GM19099 (cell line): ENCODE measurements around the gene OR1S2.

ENCODE experiments used
- POLR2A ChIP-seq: IDR thresholded peaks from 3 replicates; pipeline ENCODE4 v1.6.1; 2011; ENCODE audit warnings: low read depth; ENCODE audit not compliant: insufficient read length; ENCODE audit errors: extremely low read depth

The OR1S2 gene

GRCh38 chr11:58165504-58166106 is 38.3 kb downstream of the OR1S2 start:
- no peak for TF ChIP-seq POLR2A

GRCh38 chr11:58164990-58165389 is 39.0 kb downstream of the OR1S2 start:
- TF ChIP-seq POLR2A = no peak

GRCh38 chr11:58164389-58164788 is 39.6 kb downstream of the OR1S2 start:
- TF ChIP-seq POLR2A = no peak
